HT1080 (cell line): ENCODE results near the gene CHMP6. TPM values are rescaled to one million over a fixed set of nuclear protein-coding genes. Genes with fewer than 3 reads are reported as not detected.
A peak's percentile ranks its signal among the peaks of the same experiment; 100 is the strongest.
"Not testable (repeated sequence)": the region's sequence is repeated elsewhere in the genome, so short reads cannot be mapped to it uniquely, and the experiment has no call there.

Experiments
- DNase-seq: peaks from one replicate; pipeline ENCODE4 v3.0.0-alpha.2; 2015; ENCODE audit warnings: low read depth
- total RNA-seq: library from RNA; depleted of rRNA; stranded (reverse); fragments of >200 nt; shearing (Covaris generic); gene quantifications from 2 replicates; pipeline ENCODE4 v1.2.3, GENCODE V29; 2014

CHMP6 gene
- total RNA-seq, 1 experiment from 2014 or later = 15.0 TPM

DNA sequence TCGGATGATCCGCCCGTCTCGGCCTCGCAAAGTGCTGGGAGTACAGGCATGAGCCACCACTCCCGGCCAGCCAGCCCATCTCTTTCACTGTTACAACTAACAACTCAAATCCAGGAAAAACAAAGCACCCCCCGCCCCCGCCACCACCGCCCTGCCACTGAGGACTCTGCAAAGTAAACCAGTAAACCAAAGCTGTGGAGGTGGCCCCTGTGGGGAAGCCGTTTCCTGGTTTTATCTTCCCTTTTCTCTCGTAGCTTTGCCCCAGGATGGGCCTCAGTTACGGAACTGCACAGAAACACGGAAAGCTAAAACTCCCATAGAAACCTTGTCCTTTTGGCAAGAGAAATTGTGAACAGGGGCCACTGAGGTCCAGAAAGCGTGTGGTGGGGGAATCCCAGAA lies 17.5 kb downstream of the CHMP6 start:
- DNase-seq = no peak

DNA sequence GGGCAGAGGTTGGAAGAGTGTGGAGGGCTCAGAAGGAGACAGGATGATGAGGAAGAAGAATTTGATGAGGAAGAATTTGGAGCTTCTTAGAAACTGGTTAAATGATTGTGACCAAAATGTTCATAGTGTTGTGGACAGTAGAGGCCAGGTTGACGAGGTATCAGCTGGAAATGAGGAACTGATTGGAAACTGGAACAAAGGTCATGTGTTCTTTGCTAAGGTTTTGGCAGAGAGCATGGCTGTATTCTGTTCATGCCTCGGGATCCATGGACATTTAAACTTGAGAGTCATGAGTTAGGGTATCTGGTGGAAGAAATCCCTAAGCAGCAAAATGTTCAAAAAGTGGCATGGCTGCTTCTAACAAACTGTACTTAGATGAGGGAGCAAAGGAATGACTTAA lies 19.3 kb downstream of the CHMP6 start:
- DNase-seq = no peak

DNA sequence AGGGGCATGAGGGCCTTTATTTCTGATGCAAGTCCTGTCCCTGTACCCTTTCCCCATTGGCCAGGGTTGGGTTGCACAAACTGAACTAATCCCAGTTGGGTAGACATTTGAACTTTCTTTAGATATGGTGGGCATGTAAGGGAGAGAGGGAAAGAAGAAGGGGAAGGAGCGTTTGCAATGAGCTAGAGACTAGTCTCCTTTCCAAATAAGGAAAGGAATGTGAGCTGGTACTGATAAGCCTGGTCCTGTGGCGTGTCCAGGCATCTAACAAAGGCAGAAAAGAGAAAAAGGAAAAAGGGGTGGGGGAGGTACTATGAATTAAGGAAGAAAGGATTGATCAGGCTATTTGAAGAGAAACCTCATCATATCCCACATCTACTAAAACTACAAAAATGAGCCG lies 20.3 kb downstream of the CHMP6 start:
- no peak for DNase-seq

DNA sequence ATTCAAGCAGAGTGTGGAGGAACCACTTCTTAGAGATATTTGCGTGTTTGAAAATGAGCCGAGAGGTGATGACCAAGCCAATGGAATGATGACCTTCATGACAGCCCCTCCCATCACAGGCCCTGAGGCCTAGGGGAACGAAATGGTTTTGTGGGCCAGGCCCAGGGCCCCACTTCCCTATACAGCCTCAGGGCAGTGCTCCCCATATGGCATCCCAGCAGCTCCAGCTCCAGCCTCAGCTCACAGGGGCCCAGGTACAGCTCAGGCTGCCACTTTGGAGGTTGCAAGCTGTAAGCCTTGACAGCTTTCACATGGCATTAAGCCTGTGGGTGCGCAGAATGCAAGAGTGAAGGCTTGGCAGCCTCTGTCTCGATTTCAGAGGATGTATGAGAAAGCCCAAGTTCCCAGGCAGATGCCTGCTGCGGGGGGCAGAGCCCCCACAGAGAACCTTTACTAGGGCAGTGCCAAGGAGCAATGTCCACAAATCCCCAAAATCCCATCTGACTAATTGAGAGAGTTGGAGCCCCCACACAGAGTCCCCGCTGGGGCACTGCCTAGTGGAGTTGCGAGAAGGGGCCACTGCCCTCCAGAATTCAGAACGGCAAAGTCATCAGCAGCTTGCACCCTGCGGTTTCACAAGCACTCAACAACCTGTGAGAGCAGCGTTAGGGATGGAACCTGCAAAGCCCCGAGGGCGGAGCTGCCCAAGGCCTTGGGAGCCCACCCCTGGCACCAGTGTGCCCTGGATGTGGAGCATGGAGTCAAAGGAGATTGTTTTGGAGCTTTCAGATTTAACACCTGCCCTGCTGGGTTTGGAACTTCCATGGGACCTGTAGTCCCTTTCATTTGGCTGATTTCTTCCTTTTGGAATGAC lies 21.2 kb downstream of the CHMP6 start:
- no peak for DNase-seq

DNA sequence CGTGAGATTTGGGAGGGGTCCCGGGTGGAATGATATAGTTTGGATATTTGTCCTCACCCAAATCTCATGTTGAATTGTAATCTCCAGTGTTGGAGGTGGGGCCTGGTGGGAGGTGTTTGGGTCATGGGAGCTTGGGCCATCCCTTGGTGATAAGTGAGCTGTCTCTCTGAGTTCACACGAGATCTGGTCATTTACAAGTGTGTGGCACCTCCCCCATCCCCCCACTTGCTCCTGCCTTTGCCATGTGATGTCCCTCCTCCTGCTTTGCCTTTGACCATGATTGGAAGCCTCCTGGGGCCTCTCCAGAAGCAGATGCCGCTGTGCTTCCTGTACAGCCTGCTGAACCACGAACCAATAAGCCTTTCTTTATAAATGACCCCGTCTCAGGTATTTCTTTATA lies 22.0 kb downstream of the CHMP6 start:
- DNase-seq = no peak

DNA sequence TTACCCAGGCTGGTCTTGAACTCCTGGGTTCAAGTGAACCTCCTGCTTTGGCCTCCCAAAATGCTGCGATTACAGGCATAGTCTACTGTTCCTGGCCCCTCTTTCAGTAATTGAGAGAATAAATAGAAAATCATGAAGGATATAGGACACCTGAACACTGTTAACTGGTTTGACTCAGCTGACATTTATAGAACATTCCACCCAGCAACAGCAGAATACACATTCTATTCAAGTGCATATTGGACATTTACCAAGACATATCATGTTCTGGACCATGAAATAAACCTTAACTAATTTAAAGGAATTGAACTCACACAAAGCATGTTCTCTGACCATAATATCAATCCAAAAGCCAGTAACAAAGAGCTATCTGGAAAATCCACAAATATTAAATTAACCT lies 23.5 kb downstream of the CHMP6 start:
- no peak for DNase-seq

DNA sequence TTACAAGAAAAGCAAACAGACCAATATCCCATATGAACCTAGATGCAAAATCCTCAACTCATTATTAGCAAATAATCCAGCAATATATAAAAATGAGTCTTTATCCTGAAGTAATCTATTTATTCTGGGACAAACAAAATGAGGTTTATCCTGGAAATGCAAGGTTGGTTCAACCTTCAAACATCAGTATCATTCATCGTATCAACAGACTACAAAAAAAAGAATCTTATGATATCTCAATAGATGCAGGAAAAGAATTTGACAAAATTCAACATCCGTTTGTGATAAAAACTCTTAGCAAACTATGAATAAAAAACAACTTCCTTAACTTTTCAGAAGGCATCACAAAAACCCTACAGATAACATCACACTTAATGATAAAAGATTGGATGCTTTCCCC lies 24.9 kb downstream of the CHMP6 start:
- no peak for DNase-seq

DNA sequence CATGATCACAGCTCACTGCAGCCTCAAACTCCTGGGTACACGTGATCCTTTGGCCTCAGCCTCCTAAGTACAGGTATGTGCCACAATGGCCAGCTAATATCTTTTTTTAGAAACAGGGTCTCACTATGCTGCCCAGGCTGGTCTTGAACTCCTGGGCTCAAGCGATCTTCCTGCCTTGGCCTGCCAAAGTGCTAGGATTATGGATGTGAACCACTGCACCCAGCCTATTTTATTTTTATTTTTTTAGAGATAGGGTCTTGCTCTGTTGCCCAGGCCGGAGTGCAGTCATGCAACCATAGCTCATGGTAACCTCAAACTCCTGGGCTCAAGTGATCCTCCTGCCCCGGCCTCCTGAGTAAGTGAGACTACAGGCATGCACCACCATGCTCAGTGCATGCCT lies 25.7 kb downstream of the CHMP6 start:
- not testable (repeated sequence) for DNase-seq

DNA sequence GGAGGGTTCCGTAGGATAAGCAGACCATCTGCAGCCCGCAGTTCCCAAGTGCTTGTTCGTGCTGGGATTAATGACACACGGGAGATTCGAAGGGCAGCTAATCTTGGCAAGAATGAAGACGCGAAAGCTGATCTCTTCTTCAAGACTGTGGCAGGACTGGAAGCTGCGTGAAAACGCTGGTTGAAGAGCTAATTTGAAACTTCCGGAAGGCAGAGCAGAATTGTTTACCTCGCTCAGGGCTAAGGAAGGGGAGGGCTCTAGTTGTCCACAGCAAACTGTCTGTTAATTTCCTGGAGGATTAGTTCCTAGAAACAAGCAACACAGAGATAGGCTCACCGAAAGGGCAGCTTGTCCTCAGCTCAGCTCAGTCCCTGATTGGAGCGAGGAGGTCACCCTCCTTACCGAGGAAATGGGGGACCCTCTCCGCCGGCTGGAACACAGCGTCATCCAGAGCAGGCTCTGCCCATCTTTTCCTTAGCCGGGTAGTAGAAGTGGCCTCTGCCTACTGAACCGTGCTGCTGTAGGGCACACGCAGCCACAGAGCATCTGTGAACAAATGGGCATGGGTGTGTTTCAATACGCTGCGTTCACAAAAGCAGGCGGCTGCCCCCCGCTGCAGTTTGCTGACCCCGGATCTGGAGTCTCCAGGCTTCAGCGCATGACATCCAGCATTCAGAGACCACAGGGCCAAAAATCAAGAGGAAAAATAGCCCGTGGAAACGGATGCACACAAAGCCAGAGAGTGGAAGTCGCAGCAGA lies 26.6 kb downstream of the CHMP6 start:
- no peak for DNase-seq

DNA sequence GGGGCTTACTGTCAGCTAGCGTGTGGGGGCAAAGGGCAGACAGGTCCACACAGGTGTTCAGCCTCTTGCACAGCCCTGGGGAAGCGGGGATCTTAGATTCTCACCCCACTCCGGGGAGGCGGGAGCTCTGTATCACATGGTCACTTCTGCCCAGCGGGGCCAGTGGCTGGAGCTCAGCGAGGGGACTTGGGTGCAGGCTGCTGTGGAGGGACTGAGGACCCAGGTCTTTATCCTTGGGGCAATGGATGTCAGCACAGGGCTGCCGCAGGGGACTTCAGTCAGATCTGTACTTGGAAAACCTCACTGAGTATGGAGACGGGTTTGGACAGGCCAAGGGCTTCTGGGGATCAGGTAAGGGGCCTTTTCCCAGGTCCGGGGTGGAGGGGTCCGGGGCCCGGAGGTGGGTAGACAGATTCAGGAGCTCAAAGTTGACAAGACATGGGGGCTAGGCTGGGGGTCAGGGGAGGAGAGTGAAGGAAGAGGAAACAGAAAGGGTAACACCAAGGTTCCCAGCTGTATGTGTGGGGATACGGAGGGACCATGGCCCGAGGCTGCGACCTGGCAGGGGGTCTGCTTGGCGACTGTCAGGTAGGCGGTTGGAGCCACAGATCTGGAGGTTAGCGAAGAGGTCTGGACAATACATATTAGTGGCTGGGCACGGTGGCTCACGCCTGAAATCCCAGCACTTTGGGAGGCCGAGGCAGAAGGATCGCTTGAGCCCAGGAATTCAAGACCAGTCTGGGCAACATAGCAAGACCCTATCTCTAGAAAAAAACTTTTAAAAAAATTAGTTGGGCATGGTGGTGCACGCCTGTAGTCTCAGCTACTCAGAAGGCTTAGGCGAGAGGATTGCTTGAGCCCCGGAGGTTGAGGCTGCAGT lies 28.2 kb downstream of the CHMP6 start:
- no peak for DNase-seq

DNA sequence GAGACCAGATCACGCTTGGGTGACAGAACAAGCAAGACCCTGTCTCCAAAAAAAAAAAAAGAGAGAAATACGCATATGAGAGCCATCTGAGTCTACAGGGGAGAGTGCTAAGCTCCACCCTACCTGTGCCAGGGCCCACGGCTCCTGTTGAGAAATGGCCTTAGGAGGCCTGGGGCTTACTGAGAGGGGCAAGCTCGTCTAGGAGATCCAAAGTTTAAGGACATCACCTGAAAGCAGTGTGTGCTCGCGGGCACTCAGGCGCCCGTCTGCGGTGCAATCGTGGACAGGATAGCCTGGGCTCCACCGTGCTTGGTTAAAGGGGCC lies 28.8 kb downstream of the CHMP6 start:
- no peak for DNase-seq

DNA sequence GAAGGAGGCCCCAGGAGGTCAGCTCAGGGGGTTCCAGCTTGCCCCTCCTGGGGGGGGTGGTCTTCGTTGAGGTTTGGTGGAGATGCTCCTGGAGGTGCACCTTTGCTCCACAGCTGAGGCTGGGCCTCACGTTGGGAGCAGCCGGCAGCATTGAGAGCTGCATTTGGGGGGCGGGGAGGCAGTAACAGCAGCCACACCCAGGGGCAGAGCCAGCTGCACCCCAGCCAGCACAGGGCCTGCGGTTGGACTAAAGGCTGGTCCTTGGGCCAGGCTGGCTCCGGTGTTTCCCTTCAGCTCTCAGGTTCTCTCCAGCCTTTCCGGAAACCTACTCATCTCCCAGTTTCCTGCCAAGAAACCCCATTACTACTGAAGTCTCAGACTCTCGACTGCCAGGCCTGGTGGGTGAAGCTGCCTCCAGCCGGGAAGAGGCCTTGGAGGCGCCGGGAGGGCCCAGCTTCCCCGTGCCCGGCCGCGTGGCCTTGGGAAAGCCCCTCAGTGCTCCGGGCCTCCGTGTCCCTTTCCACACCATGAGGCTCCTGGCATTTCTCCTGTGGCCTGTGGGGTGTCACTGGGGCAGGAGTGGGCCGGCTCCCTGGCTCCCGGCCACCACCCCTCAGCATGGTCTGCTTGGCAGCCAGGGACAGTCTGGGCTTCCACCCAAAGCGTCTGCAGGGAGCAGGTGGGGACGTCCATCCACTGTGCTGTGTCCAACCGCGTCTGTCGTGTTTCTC lies 29.3 kb downstream of the CHMP6 start:
- peak; percentile 86 for DNase-seq

DNA sequence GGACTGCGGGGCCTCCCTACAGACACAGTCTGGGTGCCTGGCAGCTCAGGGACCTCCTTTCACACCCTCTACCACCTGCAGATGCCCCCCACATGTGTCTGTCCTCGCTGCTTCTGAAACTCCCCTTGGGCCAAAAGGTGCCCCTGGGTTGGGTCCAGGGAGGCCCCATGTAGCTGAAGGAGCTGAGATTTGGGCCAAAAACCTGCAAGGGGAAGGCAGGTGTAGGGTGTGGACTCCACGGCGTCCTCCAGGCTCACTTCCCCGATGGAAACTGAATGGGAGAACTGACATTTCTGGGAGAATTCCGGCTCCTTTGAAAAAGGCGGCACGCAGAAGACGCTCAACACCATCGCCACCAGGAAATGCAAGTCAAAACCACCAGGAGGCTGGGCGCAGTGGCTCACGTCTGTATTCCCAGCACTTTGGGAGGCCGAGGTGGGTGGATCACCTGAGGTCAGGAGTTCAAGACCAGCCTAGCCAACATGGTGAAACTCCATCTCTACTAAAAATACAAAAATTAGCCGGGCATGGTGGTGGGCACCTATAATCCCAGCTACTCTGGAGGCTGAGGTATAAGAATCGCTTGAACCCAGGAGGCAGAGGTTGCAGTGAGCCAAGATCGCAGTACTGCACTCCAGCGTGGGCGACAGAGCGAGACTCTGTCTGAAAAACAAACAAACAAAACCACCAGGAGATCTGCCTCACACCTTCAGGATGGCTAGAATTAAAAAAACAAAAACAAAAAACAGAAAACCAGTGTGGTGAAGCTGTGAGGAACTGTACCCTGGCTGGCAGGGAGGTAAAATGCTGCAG lies 30.1 kb downstream of the CHMP6 start:
- DNase-seq = no peak

DNA sequence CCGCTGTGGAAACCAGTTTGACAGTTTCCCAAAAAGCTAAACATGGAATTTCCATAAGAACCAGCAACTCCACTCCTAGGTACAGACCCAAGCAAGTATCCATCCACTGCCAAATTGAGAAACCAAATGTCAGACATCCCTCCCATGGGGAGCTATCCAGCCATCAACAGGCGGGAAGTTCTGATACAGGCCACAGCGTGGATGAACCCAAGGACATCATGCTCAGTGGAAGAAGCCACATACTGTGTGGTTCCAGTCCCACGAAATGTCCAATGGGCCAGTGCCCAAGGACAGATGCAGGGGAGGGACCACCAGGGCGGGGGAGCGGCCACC lies 30.7 kb downstream of the CHMP6 start:
- no peak for DNase-seq

DNA sequence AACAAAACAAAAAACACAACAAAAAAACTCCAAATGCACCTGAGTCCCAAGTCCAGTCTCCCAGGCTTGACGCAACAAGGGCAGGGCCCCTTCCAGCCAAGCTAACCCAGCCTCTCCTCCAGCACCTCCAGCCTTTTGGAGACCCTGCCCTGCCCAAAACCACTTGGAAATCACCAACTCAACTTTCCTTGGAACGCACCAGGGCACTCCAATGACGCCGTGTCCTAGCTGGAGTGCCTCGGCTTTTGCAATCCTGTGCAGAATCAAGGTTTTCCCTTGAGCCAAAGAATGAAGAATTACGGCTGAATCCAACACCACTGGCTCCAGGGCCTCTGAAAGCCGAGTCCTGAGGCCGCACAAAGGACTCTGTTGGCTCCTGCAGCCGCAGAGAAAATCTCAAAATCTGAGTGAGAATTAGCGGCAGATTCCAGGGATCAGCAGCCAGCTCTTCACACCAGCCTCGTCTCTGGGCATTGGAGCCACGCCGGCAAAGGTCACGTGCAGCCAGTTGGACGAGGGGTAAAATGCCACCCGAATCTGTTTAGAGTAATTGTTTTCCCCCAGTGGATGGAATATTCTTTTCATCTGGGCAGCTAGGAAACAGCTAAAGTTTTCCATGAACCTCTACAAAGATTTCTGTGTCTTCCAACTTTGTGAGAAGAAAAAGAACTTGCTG lies 33.6 kb downstream of the CHMP6 start:
- no peak for DNase-seq

DNA sequence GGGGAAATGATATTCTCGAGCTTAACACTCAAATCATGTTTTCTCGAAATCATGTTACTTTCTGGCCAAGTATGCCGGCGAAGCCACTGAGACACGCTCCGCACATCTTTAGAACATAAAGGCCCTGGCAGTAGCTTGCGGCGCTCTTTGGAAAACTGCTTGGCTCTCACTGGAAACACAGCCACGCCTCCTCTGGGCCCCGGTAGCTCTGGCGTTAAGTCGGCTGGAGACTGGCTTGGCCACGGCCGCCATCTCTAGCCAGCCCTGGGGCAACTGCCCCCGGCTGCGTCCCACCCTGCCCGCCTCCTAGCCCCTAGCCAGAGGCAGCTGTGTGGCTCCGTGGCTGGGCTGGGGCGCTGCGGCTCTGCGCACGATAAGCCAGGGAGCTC lies 34.1 kb downstream of the CHMP6 start:
- DNase-seq = no peak

DNA sequence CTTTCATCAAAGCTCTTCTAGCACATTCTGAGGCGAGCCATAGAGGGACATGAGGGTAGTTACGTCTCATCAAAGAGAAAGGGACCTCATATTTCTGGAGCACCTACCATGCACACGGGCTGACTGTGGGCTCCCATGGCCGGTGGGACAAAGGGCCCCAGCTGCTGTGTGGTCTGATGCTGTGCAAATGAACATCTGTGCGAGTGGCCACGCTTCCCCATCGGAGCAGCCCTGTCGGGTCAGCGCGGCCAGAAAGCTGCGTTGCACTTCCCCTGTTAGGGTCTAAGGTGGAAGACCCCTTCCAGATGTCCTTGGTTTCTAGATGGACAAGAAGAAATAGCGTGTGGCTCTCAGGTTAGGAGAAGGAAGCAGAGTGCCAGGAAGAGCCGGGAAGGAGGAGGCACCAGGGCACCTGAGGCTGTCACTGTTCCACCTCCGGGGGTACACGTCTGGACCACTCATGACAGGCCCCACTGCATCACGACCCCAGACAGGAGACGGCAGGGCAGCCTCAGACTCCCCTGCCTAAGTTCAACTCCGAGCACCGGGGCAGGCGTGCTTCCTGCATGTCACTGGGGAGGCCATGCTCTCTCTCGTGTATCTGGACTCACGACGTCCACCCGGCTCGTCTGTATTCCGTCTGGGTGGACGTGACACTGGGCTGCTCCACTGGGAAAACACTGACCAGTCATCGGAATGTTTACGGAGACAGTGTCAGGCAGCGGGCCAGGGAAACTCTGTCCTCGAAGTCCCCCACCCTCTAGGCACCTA lies 34.8 kb downstream of the CHMP6 start:
- no peak for DNase-seq

DNA sequence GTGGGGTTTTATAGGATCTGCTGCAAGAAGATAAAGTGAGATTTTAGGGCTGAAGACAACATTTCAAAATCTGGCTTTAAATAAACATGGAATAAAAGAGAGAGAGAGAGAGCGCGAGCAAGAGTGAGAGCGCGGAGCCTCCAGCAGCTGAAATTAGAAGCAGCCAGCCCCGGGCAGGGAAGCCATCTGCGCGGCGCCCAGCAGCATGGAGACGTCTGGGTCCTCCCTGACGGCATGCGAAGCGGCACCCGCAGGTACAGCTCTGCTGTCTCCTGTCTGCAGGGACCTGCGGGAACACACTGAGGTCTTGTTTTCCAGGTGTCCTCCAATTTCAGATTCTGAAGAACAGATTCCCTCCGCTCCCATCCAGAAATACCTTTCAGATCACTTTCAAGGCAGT lies 35.4 kb downstream of the CHMP6 start:
- no peak for DNase-seq
